ENCODE measurements around the gene PDXP.
A peak's percentile ranks its signal among the peaks of the same experiment; 100 is the strongest.

Gene PDXP

DNA sequence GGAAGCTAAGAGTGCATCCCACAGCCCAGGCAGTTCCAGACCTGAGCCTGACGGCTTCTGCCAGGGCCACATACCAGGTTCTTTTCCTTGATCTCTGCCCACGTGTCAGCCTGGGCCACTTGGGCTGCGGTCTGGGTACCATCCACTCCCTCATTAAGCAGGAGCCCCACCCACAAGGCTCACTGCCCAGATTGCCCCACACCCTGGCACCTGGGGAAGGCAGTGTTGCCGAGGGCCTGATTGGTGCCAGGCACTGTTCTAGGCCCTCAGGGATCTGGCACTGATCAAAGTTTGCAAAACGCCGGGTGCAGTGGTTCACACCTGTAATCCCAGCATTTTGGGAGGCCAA lies 34.5 kb upstream of the PDXP start:
- ATAC-seq (replicated peaks), result no peak
- no peak for DNase-seq
- peaks cover 35 to 61% of the 10 kb centered on the region in 2 donors for H3K36me3 Mint-ChIP-seq
- no peaks in the 10 kb centered on the region for H3K9me3 Mint-ChIP-seq
- no peaks in the 10 kb centered on the region for H3K27me3 Mint-ChIP-seq
- no peak overlapping the region for H3K27ac Mint-ChIP-seq
- peaks cover 38 to 64% of the 10 kb centered on the region in 2 donors for H3K4me1 Mint-ChIP-seq
- peak overlapping the region in 1 of 2 donors; percentile 57 for H3K4me3 Mint-ChIP-seq

DNA sequence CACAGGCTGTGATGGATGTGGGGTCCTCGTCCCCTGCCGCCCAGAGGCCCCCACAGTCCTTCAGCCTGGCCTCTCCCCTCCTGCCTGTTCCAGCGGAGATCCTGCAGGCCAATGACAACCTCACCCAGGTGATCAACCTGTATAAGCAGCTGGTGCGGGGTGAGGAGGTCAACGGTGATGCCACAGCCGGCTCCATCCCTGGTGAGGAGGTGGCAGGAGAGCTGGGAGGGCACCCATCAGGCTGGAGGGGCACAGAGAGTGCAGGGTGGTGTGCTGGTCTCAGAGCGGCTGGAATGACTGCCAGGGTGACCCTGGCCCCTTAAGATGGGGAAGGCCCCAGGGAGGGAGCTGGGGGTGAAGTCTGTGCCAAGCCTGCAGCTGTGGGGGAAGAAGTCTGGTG lies 33.6 kb upstream of the PDXP start:
- no peaks in the 10 kb centered on the region for H3K9me3 Mint-ChIP-seq
- H3K27ac Mint-ChIP-seq, result peak overlapping the region; percentile 89
- no peak for ATAC-seq (replicated peaks)
- H3K27me3 Mint-ChIP-seq, result no peaks in the 10 kb centered on the region
- no peak for DNase-seq
- peaks cover 40 to 69% of the 10 kb centered on the region in 2 donors for H3K4me1 Mint-ChIP-seq
- no peak overlapping the region for H3K4me3 Mint-ChIP-seq
- H3K36me3 Mint-ChIP-seq, result peaks cover 30 to 59% of the 10 kb centered on the region in 2 donors

DNA sequence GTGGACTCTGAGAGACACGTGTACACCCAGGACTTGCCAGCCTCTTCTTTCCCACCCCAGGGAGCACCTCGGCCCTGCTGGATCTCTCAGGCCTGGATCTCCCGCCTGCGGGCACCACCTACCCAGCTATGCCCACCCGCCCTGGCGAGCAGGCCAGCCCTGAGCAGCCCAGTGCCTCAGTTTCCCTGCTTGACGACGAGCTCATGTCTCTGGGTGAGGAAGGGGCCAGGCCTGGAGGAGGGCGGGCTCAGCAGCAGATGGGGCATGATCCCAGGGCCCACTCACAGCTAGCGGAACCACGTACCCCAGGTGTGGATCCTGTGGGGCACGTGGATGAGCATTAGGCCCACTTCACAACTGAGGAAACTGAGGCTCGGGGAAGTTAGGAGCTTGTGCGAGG lies 32.8 kb upstream of the PDXP start:
- DNase-seq, result no peak
- H3K9me3 Mint-ChIP-seq, result no peaks in the 10 kb centered on the region
- no peak overlapping the region for H3K4me3 Mint-ChIP-seq
- peaks cover 28 to 55% of the 10 kb centered on the region in 2 donors for H3K36me3 Mint-ChIP-seq
- H3K4me1 Mint-ChIP-seq, result peaks cover 40 to 69% of the 10 kb centered on the region in 2 donors
- no peak for ATAC-seq (replicated peaks)
- H3K27me3 Mint-ChIP-seq, result no peaks in the 10 kb centered on the region
- peak overlapping the region; percentile 89 for H3K27ac Mint-ChIP-seq

DNA sequence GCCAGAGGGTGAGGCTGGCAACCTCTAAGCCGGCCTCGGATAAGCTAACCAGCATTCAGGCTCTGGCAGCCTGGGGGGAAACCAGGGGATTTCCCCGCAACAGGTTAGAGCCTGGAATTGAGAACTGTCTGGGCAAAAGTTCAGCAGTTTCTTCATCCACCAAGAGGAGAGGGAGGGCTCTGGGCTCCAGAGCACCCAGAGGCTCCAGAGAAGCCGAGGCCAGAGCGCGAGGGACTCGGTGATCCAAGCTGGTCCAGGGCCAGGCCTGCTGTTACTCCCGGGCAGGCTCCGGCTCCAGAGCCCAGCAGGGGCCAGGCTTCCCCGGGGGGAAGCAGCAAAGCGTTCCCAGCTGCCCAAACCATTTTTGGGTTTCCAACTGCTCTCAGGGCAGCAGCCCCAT lies 32.4 kb upstream of the PDXP start:
- ATAC-seq (replicated peaks) (peak in 1 of 2 donors; percentile 15), DNase-seq (no peak)
- H3K27me3 Mint-ChIP-seq, result no peaks in the 10 kb centered on the region
- H3K4me3 Mint-ChIP-seq, result peak overlapping the region; percentile 39 to 46
- H3K27ac Mint-ChIP-seq, result peak overlapping the region; percentile 89
- peaks cover 28 to 54% of the 10 kb centered on the region in 2 donors for H3K36me3 Mint-ChIP-seq
- no peaks in the 10 kb centered on the region for H3K9me3 Mint-ChIP-seq
- peaks cover 40 to 73% of the 10 kb centered on the region in 2 donors for H3K4me1 Mint-ChIP-seq

DNA sequence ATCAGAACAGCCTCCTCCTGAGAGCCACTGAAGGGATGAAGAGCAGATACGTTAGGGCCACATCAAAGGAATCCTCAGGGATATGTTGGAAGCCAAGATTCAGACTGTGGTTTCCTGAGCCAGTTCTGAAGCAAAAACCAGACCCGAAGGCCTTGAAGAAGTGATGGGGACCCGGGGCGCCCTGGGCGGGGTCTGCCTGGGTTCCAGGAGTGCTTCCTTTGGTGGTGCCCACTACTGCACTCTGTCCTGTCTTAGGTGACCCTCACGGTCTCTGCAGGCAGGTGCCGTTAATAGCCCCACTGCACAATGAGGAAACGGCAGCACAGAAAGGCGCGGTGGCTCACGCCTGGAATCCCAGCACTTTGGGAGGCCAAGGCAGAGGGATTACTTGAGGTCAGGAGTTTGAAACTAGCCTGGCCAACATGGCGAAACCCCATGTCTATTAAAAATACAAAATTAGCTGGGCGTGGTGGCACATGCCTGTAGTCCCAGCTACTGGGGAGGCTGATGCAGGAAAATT lies 31.9 kb upstream of the PDXP start:
- Mint-ChIP-seq H3K4me3 (peak overlapping the region; percentile 39 to 46), H3K27ac (peak overlapping the region; percentile 89), H3K9me3 (no peaks in the 10 kb centered on the region), H3K4me1 (peaks cover 40 to 77% of the 10 kb centered on the region in 2 donors), H3K27me3 (no peaks in the 10 kb centered on the region), H3K36me3 (peaks cover 30 to 54% of the 10 kb centered on the region in 2 donors)
- ATAC-seq (replicated peaks) (no peak), DNase-seq (no peak)

DNA sequence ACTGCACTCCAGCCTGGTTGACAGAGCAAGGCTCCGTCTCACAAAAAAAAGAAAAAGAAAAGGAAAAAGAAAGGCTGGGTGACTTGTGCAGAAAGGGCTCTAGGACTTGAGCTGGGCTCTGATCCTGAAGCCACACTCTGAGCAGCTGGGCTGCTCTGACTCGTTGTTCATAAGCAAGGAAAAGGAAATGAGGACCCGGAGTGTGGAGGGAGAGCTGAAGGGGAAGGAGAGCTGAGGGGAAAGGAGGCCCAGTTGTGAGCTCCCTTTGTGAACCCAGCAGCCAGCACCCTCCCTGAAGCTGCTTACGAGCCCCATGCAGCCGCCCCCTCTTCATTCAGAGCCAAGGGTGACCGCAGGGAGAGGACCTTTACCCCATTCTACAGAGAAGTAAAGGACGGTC lies 31.4 kb upstream of the PDXP start:
- Mint-ChIP-seq H3K4me1 (peaks cover 42 to 82% of the 10 kb centered on the region in 2 donors), H3K27ac (peak overlapping the region; percentile 89), H3K36me3 (peaks cover 34 to 59% of the 10 kb centered on the region in 2 donors), H3K27me3 (no peaks in the 10 kb centered on the region), H3K4me3 (peak overlapping the region; percentile 7 to 63), H3K9me3 (no peaks in the 10 kb centered on the region)
- no peak for ATAC-seq (replicated peaks)
- DNase-seq, result no peak

DNA sequence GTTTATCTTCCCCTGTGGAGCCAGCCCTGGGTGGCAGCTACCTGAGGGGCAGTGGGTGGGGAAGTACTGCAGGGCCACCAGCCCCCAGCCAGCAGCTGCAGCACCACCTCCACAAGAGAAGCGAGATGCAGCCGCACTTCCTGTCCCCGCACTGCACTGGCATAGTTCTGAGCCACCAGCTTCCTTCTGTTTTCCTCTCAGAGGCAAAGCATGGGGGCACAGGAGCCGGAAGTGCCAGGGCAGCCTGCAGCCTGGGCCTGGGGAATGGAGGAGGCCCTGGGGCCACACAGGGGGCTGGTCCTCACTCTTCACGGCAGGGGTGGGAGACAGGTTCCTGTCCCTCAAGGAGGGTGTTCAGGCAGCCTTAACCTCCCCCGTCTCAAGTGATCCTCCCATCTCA lies 31.0 kb upstream of the PDXP start:
- Mint-ChIP-seq H3K27me3 (no peaks in the 10 kb centered on the region), H3K36me3 (peaks cover 34 to 56% of the 10 kb centered on the region in 2 donors), H3K27ac (peak overlapping the region; percentile 89), H3K4me3 (peak overlapping the region; percentile 7 to 63), H3K4me1 (peaks cover 42 to 84% of the 10 kb centered on the region in 2 donors), H3K9me3 (no peaks in the 10 kb centered on the region)
- DNase-seq (no peak), ATAC-seq (replicated peaks) (peak; percentile 63 to 68)

DNA sequence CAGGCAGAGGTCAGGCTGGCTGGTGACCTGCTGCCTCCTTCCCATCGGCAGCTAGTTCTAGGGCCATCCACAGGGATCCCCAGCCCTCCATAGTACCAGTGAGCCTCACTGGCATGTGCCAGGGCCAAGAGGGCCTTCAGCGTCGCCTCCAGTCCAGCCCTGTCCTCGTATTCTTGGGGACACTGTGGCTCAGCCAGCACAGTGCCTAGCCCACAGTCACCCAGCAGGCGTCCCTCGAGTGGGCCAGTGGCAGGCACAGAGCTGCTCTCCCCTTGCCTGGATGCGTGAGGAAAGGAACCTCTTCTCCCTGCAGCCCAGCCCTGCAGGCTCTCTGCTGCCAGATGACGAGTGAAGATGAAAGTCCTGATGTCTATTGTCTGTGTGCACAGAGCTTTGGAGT lies 29.7 kb upstream of the PDXP start:
- no peak for DNase-seq
- no peak for ATAC-seq (replicated peaks)
- H3K36me3 Mint-ChIP-seq, result peaks cover 34 to 46% of the 10 kb centered on the region in 2 donors
- peaks cover 46 to 85% of the 10 kb centered on the region in 2 donors for H3K4me1 Mint-ChIP-seq
- H3K9me3 Mint-ChIP-seq, result no peaks in the 10 kb centered on the region
- H3K27ac Mint-ChIP-seq, result peak overlapping the region; percentile 81
- H3K27me3 Mint-ChIP-seq, result no peaks in the 10 kb centered on the region
- H3K4me3 Mint-ChIP-seq, result no peak overlapping the region

DNA sequence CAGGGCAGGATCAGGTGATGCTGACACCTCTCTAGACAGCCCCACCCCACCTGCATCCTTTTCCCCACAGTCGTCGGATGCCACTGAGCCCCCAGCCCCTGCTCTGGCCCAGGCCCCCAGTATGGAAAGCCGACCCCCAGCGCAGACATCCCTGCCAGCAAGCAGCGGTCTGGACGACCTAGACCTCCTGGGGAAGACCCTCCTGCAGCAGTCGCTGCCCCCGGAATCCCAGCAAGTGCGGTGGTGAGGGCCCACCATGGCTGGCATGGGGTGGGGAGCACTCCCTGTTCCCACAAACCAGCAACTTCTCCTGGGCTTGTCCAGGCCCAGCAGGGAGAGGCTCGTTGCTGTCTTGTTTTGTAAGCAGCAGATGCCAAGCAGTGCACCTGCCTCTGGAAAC lies 28.6 kb upstream of the PDXP start:
- H3K9me3 Mint-ChIP-seq, result no peaks in the 10 kb centered on the region
- no peak for ATAC-seq (replicated peaks)
- peaks cover 30 to 38% of the 10 kb centered on the region in 2 donors for H3K36me3 Mint-ChIP-seq
- H3K4me3 Mint-ChIP-seq, result no peak overlapping the region
- no peaks in the 10 kb centered on the region for H3K27me3 Mint-ChIP-seq
- DNase-seq, result no peak
- peaks cover 52 to 86% of the 10 kb centered on the region in 2 donors for H3K4me1 Mint-ChIP-seq
- no peak overlapping the region for H3K27ac Mint-ChIP-seq

DNA sequence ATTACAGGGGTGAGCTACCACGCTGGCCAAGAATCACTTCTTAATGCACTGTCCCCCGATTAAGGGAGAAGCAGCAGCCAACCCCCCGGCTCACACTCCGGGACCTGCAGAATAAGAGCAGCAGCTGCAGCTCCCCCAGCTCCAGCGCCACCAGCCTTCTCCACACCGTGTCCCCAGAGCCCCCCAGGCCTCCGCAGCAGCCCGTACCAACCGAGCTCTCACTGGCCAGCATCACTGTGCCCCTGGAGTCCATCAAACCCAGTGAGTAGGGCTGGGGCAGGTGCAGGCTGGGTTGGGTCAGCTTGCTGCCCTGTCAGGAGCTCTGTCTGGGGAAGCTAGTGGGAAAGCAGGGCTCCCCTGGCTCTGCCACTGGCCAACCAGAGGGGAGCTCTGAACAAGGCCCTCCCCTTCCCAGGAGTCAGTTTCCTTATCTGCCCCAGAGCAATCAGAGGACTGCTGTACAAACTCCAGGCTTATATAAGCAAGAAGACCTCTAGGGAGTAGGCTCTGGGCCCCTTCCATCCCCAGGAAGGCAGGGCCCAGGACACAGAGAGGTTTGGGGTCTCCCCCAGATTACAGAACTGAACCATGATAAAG lies 27.6 kb upstream of the PDXP start:
- Mint-ChIP-seq H3K9me3 (no peaks in the 10 kb centered on the region), H3K4me1 (peaks cover 44 to 86% of the 10 kb centered on the region in 2 donors), H3K4me3 (no peak overlapping the region), H3K36me3 (peaks cover 20 to 30% of the 10 kb centered on the region in 2 donors), H3K27me3 (no peaks in the 10 kb centered on the region), H3K27ac (peak overlapping the region; percentile 67)
- no peak for DNase-seq
- no peak for ATAC-seq (replicated peaks)

DNA sequence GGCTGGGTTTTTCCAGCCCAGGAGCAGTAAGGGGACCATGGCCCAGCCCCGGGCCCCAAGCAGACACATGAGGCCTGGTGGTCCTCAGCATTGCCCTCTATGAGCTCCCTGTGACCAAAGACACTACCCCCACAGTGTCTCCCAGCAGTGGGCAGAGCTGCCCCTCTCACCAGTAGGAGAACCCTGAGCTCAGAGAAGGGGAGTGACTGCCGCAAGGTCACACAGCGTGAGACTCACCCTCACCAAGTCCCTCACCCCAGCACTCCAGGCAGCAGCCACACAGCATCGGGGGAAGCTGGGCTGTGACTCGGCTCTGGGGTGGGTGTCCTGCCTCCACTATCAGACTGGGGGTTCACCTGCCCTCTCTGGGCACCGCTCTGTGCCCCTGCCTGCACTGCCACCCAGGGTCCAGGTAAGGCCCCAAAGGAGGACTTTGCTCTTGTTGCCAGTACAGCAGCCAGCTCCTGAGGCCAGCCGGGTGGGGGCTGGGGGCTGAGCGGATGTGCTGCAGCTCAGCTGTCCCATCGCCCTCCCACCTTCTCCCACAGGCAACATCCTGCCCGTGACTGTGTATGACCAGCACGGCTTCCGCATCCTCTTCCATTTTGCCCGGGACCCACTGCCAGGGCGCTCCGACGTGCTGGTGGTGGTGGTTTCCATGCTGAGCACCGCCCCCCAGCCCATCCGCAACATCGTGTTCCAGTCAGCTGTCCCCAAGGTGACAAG lies 26.9 kb upstream of the PDXP start:
- Mint-ChIP-seq H3K4me1 (peaks cover 42 to 86% of the 10 kb centered on the region in 2 donors), H3K27me3 (no peaks in the 10 kb centered on the region), H3K9me3 (no peaks in the 10 kb centered on the region), H3K36me3 (peaks cover 16 to 25% of the 10 kb centered on the region in 2 donors), H3K4me3 (peak overlapping the region in 1 of 2 donors; percentile 12), H3K27ac (peak overlapping the region; percentile 67)
- ATAC-seq (replicated peaks), result no peak
- DNase-seq, result no peak

DNA sequence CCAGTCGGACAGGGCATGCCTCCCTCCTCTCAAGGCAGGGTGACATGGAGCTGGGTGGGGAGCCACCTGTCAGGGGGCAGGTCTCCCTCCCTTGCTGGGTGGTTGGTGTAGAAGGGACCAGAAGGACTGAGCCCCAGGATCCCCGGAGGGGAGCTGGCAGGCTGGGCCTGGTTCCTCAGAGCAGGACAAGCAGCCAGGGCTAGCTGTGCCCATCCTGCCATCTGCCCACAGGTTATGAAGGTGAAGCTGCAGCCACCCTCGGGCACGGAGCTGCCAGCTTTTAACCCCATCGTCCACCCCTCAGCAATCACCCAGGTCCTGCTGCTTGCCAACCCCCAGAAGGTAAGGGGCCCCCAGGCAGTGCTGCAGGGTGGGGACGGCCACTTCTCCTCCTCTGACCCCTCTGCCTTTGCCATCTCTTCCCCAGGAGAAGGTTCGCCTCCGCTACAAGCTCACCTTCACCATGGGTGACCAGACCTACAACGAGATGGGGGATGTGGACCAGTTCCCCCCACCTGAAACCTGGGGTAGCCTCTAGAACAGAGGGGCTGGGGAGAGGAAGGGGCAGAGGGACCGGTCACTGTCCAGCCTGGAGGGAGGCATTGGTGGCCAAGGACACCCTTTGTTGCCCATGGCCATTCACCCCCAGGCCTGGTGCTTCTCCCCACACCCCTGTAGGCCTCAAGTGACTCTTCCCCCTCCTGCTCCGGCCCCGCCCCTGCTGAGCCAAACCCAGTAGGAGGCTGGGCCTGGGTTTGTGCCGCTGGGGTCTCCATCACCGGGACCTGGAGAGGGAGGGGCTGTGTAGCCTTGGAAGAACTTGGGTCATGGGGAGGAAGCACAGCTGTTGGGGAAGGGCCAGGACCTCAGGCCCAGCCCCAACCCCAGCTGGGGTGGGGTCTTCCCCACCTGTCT lies 26.1 kb upstream of the PDXP start:
- Mint-ChIP-seq H3K27me3 (no peaks in the 10 kb centered on the region), H3K9me3 (no peaks in the 10 kb centered on the region), H3K27ac (peak overlapping the region; percentile 97), H3K36me3 (peaks cover 14 to 22% of the 10 kb centered on the region in 2 donors), H3K4me1 (peaks cover 38 to 86% of the 10 kb centered on the region in 2 donors), H3K4me3 (peak overlapping the region; percentile 66 to 69)
- DNase-seq, result no peak
- no peak for ATAC-seq (replicated peaks)

DNA sequence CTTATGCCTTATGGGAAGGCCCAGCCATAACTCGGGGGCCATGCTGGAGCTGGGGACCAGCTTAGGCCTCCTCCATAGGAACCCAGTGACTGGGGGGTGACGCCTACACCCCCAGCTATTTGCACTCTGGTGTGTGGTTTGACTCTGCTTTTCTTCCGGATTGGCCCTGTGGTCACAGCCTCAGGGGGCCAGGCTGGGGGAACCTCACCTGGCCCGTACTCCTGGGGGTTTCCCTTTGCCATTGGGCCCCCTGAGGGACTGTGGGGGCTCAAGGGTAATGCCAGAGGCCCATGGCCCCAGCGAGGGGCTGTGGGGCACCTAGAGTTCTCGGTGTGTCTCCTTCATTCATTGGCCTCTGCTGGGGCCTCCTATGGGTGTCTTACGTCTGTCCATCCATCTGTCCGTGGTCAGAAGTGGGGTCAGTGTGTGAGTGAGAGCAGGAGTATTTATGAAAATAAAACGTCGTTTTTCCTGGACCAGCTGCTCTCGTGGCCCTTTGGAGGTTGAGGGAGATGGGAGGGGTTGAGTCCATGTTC lies 25.4 kb upstream of the PDXP start:
- no peaks in the 10 kb centered on the region for H3K27me3 Mint-ChIP-seq
- ATAC-seq (replicated peaks), result peak; percentile 66 to 68
- peak; percentile 86 for DNase-seq
- H3K27ac Mint-ChIP-seq, result peak overlapping the region; percentile 97
- no peaks in the 10 kb centered on the region for H3K9me3 Mint-ChIP-seq
- H3K4me1 Mint-ChIP-seq, result peaks cover 36 to 86% of the 10 kb centered on the region in 2 donors
- peaks cover 13 to 21% of the 10 kb centered on the region in 2 donors for H3K36me3 Mint-ChIP-seq
- peak overlapping the region; percentile 66 to 69 for H3K4me3 Mint-ChIP-seq
